Ovary (tissue), 3 donors: Measurements from ENCODE around the gene RAB32.

Source experiments
- POLR2A ChIP-seq: fragments of 450-650 bp; IDR thresholded peaks from one replicate; pipeline ENCODE4 v1.6.1; 2017; ENCODE audit warnings: antibody characterized with exemption, mild to moderate bottlenecking, moderate library complexity
- TF ChIP-seq, protein P1 (sequence below), 3 donors: fragments of 450-650 bp in 2 of 3; fragments of 200-600 bp in 1 of 3; IDR thresholded peaks; one replicate each; pipeline versions ENCODE4 v1.5.1 to v1.8.0; 2016 to 2022; ENCODE audit warnings: antibody characterized with exemption in 3 of 3, mild to moderate bottlenecking in 1 of 3
- donor health status: DM: no; HTN: no; CAD: no.

DNA sequence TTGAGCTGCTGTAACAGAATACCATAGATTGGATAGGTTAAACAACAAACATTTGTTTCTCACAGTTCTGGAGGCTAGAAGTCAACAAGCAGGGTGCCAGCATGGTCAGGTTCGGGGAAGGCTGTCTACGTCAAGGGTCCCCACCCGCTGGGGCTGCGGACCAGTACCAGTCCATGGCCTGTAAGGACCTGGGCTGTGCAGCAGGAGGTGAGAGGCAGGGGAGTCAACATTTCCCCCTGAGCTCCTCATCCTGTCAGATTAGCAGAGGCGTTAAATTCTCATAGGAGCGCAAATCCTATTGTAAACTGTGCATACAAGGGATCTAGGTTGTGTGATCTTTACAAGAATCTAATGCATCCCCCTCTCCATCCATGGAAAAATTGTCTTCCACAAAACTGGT, 58.9 kb downstream of the RAB32 start:
- TF ChIP-seq, protein P1, sequence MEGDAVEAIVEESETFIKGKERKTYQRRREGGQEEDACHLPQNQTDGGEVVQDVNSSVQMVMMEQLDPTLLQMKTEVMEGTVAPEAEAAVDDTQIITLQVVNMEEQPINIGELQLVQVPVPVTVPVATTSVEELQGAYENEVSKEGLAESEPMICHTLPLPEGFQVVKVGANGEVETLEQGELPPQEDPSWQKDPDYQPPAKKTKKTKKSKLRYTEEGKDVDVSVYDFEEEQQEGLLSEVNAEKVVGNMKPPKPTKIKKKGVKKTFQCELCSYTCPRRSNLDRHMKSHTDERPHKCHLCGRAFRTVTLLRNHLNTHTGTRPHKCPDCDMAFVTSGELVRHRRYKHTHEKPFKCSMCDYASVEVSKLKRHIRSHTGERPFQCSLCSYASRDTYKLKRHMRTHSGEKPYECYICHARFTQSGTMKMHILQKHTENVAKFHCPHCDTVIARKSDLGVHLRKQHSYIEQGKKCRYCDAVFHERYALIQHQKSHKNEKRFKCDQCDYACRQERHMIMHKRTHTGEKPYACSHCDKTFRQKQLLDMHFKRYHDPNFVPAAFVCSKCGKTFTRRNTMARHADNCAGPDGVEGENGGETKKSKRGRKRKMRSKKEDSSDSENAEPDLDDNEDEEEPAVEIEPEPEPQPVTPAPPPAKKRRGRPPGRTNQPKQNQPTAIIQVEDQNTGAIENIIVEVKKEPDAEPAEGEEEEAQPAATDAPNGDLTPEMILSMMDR (IDR thresholded peaks at IDR 0.05), result no peak
- no peak for TF ChIP-seq POLR2A
